ENCODE results near the gene KLHDC2.
A peak's percentile ranks its signal among the peaks of the same experiment; 100 is the strongest.
"Not testable (repeated sequence)": the region's sequence is repeated elsewhere in the genome, so short reads cannot be mapped to it uniquely, and the experiment has no call there.

The KLHDC2 gene

DNA sequence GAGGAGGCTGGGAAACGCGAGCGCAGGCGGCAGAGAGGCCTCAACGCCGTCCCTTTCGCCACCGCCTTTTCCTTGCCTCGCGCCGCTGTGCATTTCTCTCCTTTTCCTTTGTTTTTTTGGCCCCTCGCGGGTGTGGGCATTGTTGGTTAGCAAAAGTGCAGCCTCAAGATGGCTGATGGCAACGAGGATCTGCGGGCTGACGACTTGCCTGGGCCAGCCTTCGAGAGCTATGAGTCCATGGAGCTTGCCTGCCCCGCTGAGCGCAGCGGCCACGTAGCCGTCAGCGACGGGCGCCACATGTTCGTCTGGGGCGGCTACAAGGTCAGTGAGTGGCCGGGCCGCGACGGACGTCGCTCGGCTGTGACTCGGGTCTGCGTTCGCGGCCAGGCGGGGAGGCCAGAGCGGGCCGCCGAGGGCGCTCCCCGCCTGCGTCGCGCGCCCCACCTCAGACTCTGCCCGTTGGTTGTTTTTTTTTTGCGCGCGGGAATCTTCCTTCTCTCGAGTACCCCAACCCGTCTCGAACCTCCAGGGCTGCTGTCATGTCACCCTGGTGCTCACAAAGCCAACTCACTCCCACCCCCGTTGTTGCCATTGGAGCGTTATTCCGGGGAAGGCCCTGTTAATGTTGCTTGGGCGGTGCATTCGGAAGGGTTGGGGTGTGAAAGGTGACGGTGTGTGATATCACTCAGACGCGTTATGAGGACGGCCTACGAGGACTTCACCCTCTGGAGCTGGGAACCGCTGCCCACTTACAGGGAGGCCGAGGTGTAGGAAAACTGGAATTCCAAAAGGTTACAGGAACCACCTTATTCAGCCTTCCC lies 558 bp downstream of the KLHDC2 start:
- TF ChIP-seq, protein P1, sequence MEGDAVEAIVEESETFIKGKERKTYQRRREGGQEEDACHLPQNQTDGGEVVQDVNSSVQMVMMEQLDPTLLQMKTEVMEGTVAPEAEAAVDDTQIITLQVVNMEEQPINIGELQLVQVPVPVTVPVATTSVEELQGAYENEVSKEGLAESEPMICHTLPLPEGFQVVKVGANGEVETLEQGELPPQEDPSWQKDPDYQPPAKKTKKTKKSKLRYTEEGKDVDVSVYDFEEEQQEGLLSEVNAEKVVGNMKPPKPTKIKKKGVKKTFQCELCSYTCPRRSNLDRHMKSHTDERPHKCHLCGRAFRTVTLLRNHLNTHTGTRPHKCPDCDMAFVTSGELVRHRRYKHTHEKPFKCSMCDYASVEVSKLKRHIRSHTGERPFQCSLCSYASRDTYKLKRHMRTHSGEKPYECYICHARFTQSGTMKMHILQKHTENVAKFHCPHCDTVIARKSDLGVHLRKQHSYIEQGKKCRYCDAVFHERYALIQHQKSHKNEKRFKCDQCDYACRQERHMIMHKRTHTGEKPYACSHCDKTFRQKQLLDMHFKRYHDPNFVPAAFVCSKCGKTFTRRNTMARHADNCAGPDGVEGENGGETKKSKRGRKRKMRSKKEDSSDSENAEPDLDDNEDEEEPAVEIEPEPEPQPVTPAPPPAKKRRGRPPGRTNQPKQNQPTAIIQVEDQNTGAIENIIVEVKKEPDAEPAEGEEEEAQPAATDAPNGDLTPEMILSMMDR (IDR thresholded peaks at IDR 0.05; ENCODE audit: borderline replicate concordance, insufficient read depth, low read depth, low read length): no peak
- peak overlapping the region; percentile 89 for H3K4me3 ChIP-seq (ENCODE audit: low read depth, low read length)

DNA sequence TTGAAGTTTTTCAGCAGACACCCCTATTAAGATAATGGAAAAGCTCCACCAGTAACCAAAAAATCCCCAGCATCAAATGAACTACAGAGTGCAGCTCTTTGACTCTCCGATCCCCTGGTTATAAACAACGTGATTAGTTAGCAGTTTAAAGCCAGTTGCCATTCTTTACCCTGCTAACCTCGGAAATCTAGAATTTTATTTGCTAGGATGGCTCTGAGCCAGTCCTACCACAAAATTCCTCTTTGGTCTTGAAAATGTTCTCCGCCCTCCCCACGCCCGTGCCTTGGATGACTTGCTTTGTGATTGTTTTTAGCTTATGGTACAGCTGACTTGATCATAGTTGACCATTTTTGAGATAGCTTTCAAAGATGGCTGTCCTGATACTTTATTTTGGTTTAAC lies 1.2 kb downstream of the KLHDC2 start:
- H3K4me3 ChIP-seq (ENCODE audit: low read depth, low read length): peak overlapping the region; percentile 89

DNA sequence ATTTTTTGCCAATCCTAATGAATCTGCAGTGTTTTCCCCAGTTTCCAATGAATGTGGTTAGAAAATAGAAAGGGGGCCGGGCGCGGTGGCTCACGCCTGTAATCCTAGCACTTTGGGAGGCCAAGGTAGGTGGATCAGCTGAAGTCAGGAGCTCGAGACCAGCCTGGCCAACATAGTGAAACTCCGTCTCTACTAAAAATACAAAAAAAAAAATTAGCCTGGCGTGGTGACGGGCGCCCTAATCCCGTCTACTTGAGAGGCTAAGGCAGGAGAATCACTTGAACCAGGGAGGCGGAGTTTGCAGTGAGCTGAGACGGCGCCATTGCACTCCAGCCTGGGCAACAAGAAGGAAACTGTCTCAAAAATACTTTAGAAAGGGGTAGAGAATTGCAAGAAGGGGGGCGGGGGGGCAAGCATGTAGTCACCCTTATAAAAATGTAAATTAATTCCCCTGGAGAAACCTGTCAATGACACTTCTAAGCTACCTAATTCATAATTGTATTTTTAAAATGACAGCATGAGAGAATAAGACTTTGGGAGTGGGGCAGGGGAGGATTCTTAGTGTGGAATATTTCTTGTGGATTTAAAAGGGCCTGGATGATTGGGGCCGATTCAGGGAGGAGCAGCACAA lies 1.7 kb downstream of the KLHDC2 start:
- TF ChIP-seq, protein P1 (IDR thresholded peaks at IDR 0.05; ENCODE audit: borderline replicate concordance, insufficient read depth, low read depth, low read length): no peak
- H3K4me3 ChIP-seq (ENCODE audit: low read depth, low read length): no peak overlapping the region

More for the DNA sequence above, 1.2 kb downstream of the KLHDC2 start:
- TF ChIP-seq, protein P1 (IDR thresholded peaks at IDR 0.05; ENCODE audit: borderline replicate concordance, insufficient read depth, low read depth, low read length): no peak

DNA sequence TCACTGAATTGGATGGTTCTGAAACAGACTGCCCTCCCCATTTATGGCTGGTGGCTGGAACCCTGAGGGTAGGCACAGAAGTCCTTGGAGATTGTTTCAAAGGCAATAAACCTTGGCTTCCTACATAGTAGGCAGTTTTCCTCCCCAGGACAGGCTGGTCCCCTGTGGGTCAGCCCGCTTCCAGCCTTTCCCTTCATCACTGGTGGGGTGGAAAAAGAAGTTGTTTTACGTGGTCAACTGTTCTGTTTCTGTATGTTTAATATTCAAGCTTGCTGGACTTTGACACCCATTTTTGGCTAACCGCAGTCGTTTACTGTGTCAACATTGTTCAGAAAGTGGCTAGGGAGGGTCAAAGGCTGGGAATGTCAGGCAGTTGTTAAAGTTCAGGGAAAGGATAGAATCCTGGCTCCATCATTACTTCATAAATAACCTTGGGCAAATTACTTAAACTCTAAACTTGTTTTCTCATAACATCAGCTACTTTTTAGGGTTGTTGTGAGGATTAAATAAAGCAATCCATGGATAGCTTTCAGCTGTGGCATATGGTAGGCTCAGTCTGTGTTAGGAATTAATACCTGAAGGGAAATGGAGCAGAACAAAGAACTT lies 2.4 kb downstream of the KLHDC2 start:
- no peak overlapping the region for H3K4me3 ChIP-seq (ENCODE audit: low read depth, low read length)
- TF ChIP-seq, protein P1 (IDR thresholded peaks at IDR 0.05; ENCODE audit: borderline replicate concordance, insufficient read depth, low read depth, low read length): no peak

DNA sequence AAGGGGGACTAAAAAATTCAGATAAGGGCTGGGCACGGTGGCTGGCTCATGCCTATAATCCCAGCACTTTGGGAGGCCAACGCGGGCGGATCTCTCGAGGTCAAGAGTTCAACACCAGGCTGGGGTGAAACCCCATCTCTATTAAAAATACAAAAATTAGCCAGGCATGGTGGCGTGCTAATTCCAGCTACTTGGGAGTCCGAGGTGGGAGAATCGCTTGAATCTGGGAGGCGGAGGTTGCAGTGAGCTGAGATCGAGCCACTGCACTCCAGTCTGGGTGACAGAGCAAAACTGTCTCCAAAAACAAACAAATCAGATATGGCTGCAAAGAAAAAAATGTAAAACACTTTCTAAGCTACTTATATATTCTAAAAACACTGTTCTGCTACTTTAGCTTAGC lies 3.7 kb downstream of the KLHDC2 start:
- not testable (repeated sequence) for H3K4me3 ChIP-seq (ENCODE audit: low read depth, low read length)

DNA sequence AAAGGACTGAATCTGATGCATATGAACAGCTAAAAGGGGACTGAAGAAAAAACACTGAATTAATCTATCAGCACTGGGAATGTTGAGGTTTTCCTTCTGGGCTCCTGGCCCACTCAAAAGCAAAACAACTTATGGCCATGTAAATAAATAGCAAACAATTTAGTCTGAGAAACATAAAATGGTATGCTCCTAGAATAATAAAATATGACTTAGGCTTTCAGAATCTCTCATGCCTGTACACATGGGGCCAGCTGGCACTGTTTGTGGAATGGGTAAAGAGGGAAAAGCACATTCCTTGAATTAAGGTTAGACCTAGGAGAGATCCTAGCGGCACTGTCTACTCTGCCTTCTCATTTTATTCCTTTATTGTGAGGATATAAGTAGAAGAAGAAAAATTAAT lies 6.2 kb downstream of the KLHDC2 start:
- TF ChIP-seq, protein P1 (IDR thresholded peaks at IDR 0.05; ENCODE audit: borderline replicate concordance, insufficient read depth, low read depth, low read length): no peak

DNA sequence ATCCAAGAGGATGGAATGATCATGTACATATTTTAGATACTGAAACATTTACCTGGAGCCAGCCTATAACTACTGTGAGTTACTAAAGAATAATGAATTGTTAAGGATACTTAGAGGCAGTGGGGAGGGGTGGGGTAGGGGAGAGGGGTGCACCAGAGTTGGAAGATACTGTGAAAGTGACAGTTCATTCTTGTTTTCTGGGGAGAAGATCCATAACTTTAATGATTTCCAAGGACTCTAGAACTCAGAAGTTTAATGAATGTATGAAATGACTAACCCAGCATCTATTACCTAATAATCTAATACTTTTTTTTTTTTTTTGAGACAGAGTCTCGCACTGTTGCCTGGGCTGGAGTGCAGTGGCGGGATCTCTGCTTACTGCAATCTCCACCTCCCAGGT lies 10.5 kb downstream of the KLHDC2 start:
- TF ChIP-seq, protein P1 (IDR thresholded peaks at IDR 0.05; ENCODE audit: borderline replicate concordance, insufficient read depth, low read depth, low read length): no peak
- no peak overlapping the region for H3K4me3 ChIP-seq (ENCODE audit: low read depth, low read length)

More for the DNA sequence above, 6.2 kb downstream of the KLHDC2 start:
- no peak overlapping the region for H3K4me3 ChIP-seq (ENCODE audit: low read depth, low read length)

DNA sequence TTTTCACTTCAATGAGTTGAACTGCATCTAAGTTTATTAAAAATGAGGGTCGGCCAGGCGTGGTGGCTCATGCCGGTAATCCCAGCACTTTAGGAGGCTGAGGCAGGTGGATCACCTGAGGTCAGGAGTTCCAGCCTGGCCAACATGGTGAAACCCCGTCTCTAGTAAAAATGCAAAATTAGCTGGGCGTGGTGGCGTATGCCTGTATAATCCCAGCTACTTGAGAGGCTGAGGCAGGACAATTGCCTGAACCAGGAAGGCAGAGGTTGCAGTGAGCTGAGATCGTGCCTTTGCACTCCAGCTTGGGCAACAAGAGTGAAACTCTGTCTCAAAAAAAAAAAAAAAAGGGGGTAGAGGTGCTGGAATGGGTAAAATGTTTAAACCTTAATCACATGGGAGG lies 13.1 kb downstream of the KLHDC2 start:
- not testable (repeated sequence) for H3K4me3 ChIP-seq (ENCODE audit: low read depth, low read length)
